Progenitor cell of endocrine pancreas (in vitro differentiated cells): Measurements from ENCODE around the gene ASIC5. TPM values are rescaled to one million over a fixed set of nuclear protein-coding genes. Genes with fewer than 3 reads are reported as not detected.

Experiments
- DNase-seq: peaks from one replicate; pipeline ENCODE4 v3.0.0; 2021; ENCODE audit warnings: low spot score; ENCODE audit not compliant: unreplicated experiment
- H3K27ac Mint-ChIP-seq: 2 replicates; pipeline ENCODE4 v1.8.0; 2021; ENCODE audit warnings: mild to moderate bottlenecking, moderate library complexity, mixed read lengths
- H3K27me3 Mint-ChIP-seq: 2 replicates; pipeline ENCODE4 v1.8.0; 2021; ENCODE audit warnings: mixed read lengths
- H3K36me3 Mint-ChIP-seq: 2 replicates; pipeline ENCODE4 v1.8.0; 2022; ENCODE audit warnings: mixed read lengths; ENCODE audit not compliant: insufficient read depth
- H3K4me1 Mint-ChIP-seq: 2 replicates; pipeline ENCODE4 v1.8.0; 2021; ENCODE audit warnings: low read depth, mixed read lengths
- H3K4me3 Mint-ChIP-seq: 2 replicates; pipeline ENCODE4 v1.8.0; 2021; ENCODE audit warnings: low read depth, mild to moderate bottlenecking, moderate library complexity, mixed read lengths
- H3K9me3 Mint-ChIP-seq: 2 replicates; pipeline ENCODE4 v1.8.0; 2021; ENCODE audit warnings: low read depth, mixed read lengths
- CTCF ChIP-seq: fragments of 200-600 bp; sonication (generic); IDR thresholded peaks from one replicate; pipeline ENCODE4 v1.5.0; 2021; ENCODE audit warnings: antibody characterized with exemption, mild to moderate bottlenecking; ENCODE audit not compliant: unreplicated experiment
- long read RNA-seq: library from polyadenylated mRNA; unstranded; transcript quantifications from one replicate; pipeline ENCODE4 v2.0.0, GENCODE V29; 2020
- total RNA-seq: library from RNA; stranded (reverse); gene quantifications from 2 replicates; pipeline ENCODE4 v1.2.1, GENCODE V29; 2021

ASIC5 gene
- total RNA-seq = not detected in 2 replicates
- long read RNA-seq = 0 reads

- no peak for DNase-seq
Observed at GRCh38 chr4:155866177-155866576, at the start of gene ASIC5. Gene ASIC5 (minus strand): TSS chr4:155866277. CDS start chr4:155866226, 51 bp downstream.

GRCh38 chr4:155914782-155915181, 48.7 kb upstream of the ASIC5 start:
- Mint-ChIP-seq H3K4me3 (no peak overlapping the region), H3K36me3 (no peaks in the 10 kb centered on the region), H3K9me3 (no peaks in the 10 kb centered on the region), H3K27me3 (no peaks in the 10 kb centered on the region), H3K27ac (no peak overlapping the region), H3K4me1 (no peaks in the 10 kb centered on the region)
- no peak for DNase-seq
- TF ChIP-seq CTCF = no peak

More at GRCh38 chr4:155866177-155866576, at the start of gene ASIC5:
- H3K36me3 Mint-ChIP-seq = no peaks in the 10 kb centered on the region
- H3K9me3 Mint-ChIP-seq = peaks cover 15% of the 10 kb centered on the region
- no peak within 1 kb of the TSS for H3K4me3 Mint-ChIP-seq
- H3K4me1 Mint-ChIP-seq = no peaks in the 10 kb centered on the region
- no peaks in the 10 kb centered on the region for H3K27me3 Mint-ChIP-seq
- no peak for TF ChIP-seq CTCF
- H3K27ac Mint-ChIP-seq = no peak within 1 kb of the TSS

GRCh38 chr4:155911905-155912304, 45.8 kb upstream of the ASIC5 start:
- Mint-ChIP-seq H3K9me3 (no peaks in the 10 kb centered on the region), H3K27ac (no peak overlapping the region), H3K27me3 (no peaks in the 10 kb centered on the region), H3K4me3 (no peak overlapping the region), H3K4me1 (no peaks in the 10 kb centered on the region), H3K36me3 (no peaks in the 10 kb centered on the region)
- DNase-seq = no peak
- no peak for TF ChIP-seq CTCF

GRCh38 chr4:155909615-155910226, 43.6 kb upstream of the ASIC5 start:
- H3K4me3 Mint-ChIP-seq = no peak overlapping the region
- TF ChIP-seq CTCF = no peak
- H3K27me3 Mint-ChIP-seq = no peaks in the 10 kb centered on the region
- H3K9me3 Mint-ChIP-seq = no peaks in the 10 kb centered on the region
- no peak overlapping the region for H3K27ac Mint-ChIP-seq
- H3K36me3 Mint-ChIP-seq = no peaks in the 10 kb centered on the region
- H3K4me1 Mint-ChIP-seq = no peaks in the 10 kb centered on the region
- no peak for DNase-seq

- no peak for DNase-seq
- Mint-ChIP-seq H3K4me3 (no peak overlapping the region), H3K27ac (no peak overlapping the region), H3K9me3 (no peaks in the 10 kb centered on the region), H3K4me1 (peaks cover 8% of the 10 kb centered on the region), H3K27me3 (no peaks in the 10 kb centered on the region), H3K36me3 (no peaks in the 10 kb centered on the region)
- no peak for TF ChIP-seq CTCF
Observed at GRCh38 chr4:155908187-155909139, 42.4 kb upstream of the ASIC5 start.
